H9 (cell line): ENCODE results near the gene LMBRD2. TPM values are rescaled to one million over a fixed set of nuclear protein-coding genes. Genes with fewer than 3 reads are reported as not detected.

Source experiments
- DNase-seq: peaks from one replicate; pipeline ENCODE4 v3.0.0-alpha.2; 2017
- H2AFZ ChIP-seq: one replicate; pipeline ENCODE4 v1.6.1; 2013; ENCODE audit warnings: mild to moderate bottlenecking, low read length, control low read depth, moderate library complexity
- H2AK5ac ChIP-seq: 2 replicates; pipeline ENCODE4 v1.6.1; 2013; ENCODE audit warnings: low read length, control low read depth, mixed read lengths; ENCODE audit not compliant: insufficient read length
- H2BK120ac ChIP-seq: one replicate; pipeline ENCODE4 v1.6.1; 2013; ENCODE audit warnings: low read depth, mild to moderate bottlenecking, low read length, control low read depth, inconsistent platforms; ENCODE audit not compliant: poor library complexity, severe bottlenecking
- H2BK12ac ChIP-seq: 2 replicates; pipeline ENCODE4 v1.6.1; 2013; ENCODE audit warnings: low read length, control low read depth, mixed read lengths, low read depth; ENCODE audit not compliant: insufficient read length
- H2BK15ac ChIP-seq: 2 replicates; pipeline ENCODE4 v1.6.1; 2013; ENCODE audit warnings: low read depth, low read length, control low read depth
- H2BK20ac ChIP-seq: one replicate; pipeline ENCODE4 v1.6.1; 2013; ENCODE audit warnings: low read depth, mild to moderate bottlenecking, low read length, control low read depth, inconsistent platforms; ENCODE audit not compliant: poor library complexity, severe bottlenecking
- H2BK5ac ChIP-seq: 2 replicates; pipeline ENCODE4 v1.6.1; 2013; ENCODE audit warnings: low read length, control low read depth, mixed read lengths; ENCODE audit not compliant: insufficient read length
- H3K14ac ChIP-seq: 2 replicates; pipeline ENCODE4 v1.6.1; 2013; ENCODE audit warnings: low read length, control low read depth; ENCODE audit not compliant: insufficient read depth
- H3K18ac ChIP-seq: 2 replicates; pipeline ENCODE4 v1.6.1; 2013; ENCODE audit warnings: low read depth, mild to moderate bottlenecking, mixed read lengths, low read length, control low read depth; ENCODE audit not compliant: insufficient read length
- H3K23ac ChIP-seq: 2 replicates; pipeline ENCODE4 v1.6.1; 2013; ENCODE audit warnings: low read length, control low read depth, mixed read lengths, low read depth; ENCODE audit not compliant: insufficient read length
- H3K23me2 ChIP-seq: 2 replicates; pipeline ENCODE4 v1.6.1; 2013; ENCODE audit warnings: low read depth, mild to moderate bottlenecking, mixed read lengths, low read length, control low read depth; ENCODE audit not compliant: insufficient read length, poor library complexity, severe bottlenecking
- H3K27ac ChIP-seq: 2 replicates; pipeline ENCODE4 v1.5.1; 2013; ENCODE audit warnings: low read length, control low read depth, mixed read lengths, low read depth; ENCODE audit not compliant: insufficient read length
- H3K27me3 ChIP-seq: 2 replicates; pipeline ENCODE4 v1.6.1; 2013; ENCODE audit warnings: low read length, control low read depth, inconsistent platforms; ENCODE audit not compliant: insufficient read depth
- H3K4ac ChIP-seq: 2 replicates; pipeline ENCODE4 v1.6.1; 2013; ENCODE audit warnings: low read depth, mild to moderate bottlenecking, control low read depth, inconsistent platforms, low read length, moderate library complexity
- H3K4me1 ChIP-seq: 2 replicates; pipeline ENCODE4 v1.6.1; 2013; ENCODE audit warnings: low read length, control low read depth, inconsistent platforms; ENCODE audit not compliant: insufficient read depth
- H3K4me2 ChIP-seq: 2 replicates; pipeline ENCODE4 v1.6.1; 2013; ENCODE audit warnings: low read length, control low read depth, mixed read lengths; ENCODE audit not compliant: insufficient read length, insufficient read depth
- H3K56ac ChIP-seq: 2 replicates; pipeline ENCODE4 v1.6.1; 2013; ENCODE audit warnings: low read depth, mild to moderate bottlenecking, mixed read lengths, low read length, control low read depth; ENCODE audit not compliant: insufficient read length
- H3K79me1 ChIP-seq: 2 replicates; pipeline ENCODE4 v1.6.1; 2013; ENCODE audit warnings: low read depth, mild to moderate bottlenecking, moderate library complexity, low read length, control low read depth, inconsistent platforms; ENCODE audit not compliant: insufficient read depth, poor library complexity, severe bottlenecking
- H3K79me2 ChIP-seq: 2 replicates; pipeline ENCODE4 v1.6.1; 2013; ENCODE audit warnings: low read length, control low read depth, inconsistent platforms; ENCODE audit not compliant: insufficient read depth
- H3K9ac ChIP-seq: 2 replicates; pipeline ENCODE4 v1.6.1; 2013; ENCODE audit warnings: low read length, control low read depth, mixed read lengths; ENCODE audit not compliant: insufficient read length; ENCODE audit errors: extremely low read depth
- H3K9me3 ChIP-seq: one replicate; pipeline ENCODE4 v1.6.1; 2013; ENCODE audit warnings: low read depth, low read length, inconsistent platforms; ENCODE audit not compliant: control insufficient read depth
- H3T11ph ChIP-seq: one replicate; pipeline ENCODE4 v1.6.1; 2013; ENCODE audit warnings: mild to moderate bottlenecking, low read length, control low read depth, inconsistent platforms
- H4K20me1 ChIP-seq: one replicate; pipeline ENCODE4 v1.6.1; 2013; ENCODE audit not compliant: control insufficient read depth, insufficient read length, insufficient read depth
- H4K5ac ChIP-seq: 2 replicates; pipeline ENCODE4 v1.6.1; 2013; ENCODE audit warnings: low read depth, mild to moderate bottlenecking, mixed read lengths, low read length, control low read depth; ENCODE audit not compliant: insufficient read length
- H4K8ac ChIP-seq: replicated peaks from 2 replicates; pipeline ENCODE4 v1.6.1; 2013; ENCODE audit warnings: low read length, control low read depth, mixed read lengths, low read depth; ENCODE audit not compliant: insufficient read length
- H4K91ac ChIP-seq: 2 replicates; pipeline ENCODE4 v1.6.1; 2013; ENCODE audit warnings: low read depth, mild to moderate bottlenecking, moderate library complexity, mixed read lengths, low read length, control low read depth; ENCODE audit not compliant: insufficient read length
- H3K27ac Mint-ChIP-seq, 3 experiments: 2 replicates in 2 of 3; 3 replicates in 1 of 3; pipeline ENCODE4 v1.8.0; 2020 to 2021; ENCODE audit warnings: mixed read lengths in 3 of 3, mild to moderate bottlenecking in 1 of 3, moderate library complexity in 1 of 3
- H3K27me3 Mint-ChIP-seq: 2 replicates; pipeline ENCODE4 v1.8.0; 2021; ENCODE audit warnings: low read depth, mild to moderate bottlenecking, moderate library complexity, mixed read lengths
- H3K36me3 Mint-ChIP-seq, 3 experiments: 2 replicates in 2 of 3; 3 replicates in 1 of 3; pipeline ENCODE4 v1.8.0; 2020 to 2021; ENCODE audit warnings: low read depth in 3 of 3, mixed read lengths in 3 of 3; ENCODE audit not compliant: insufficient read depth in 1 of 3
- H3K4me1 Mint-ChIP-seq, 2 experiments: 2 replicates each; pipeline ENCODE4 v1.8.0; 2020; ENCODE audit warnings: mixed read lengths in 2 of 2
- H3K4me3 Mint-ChIP-seq, 2 experiments: 2 replicates in 1 of 2; 3 replicates in 1 of 2; pipeline ENCODE4 v1.8.0; 2020 to 2021; ENCODE audit warnings: mild to moderate bottlenecking in 2 of 2, mixed read lengths in 2 of 2, moderate library complexity in 1 of 2
- H3K9me3 Mint-ChIP-seq, 2 experiments: 2 replicates in 1 of 2; 3 replicates in 1 of 2; pipeline ENCODE4 v1.8.0; 2020; ENCODE audit warnings: mild to moderate bottlenecking in 2 of 2, mixed read lengths in 2 of 2, moderate library complexity in 1 of 2
- CTCF ChIP-seq: fragments of 200-600 bp; sonication (generic); conservative IDR thresholded peaks from 3 replicates; pipeline ENCODE4 v1.8.0; 2021; ENCODE audit warnings: antibody characterized with exemption, mild to moderate bottlenecking
- WGBS: extraction: QIAGEN DNeasy Blood & Tissue Kit; methylation state at CpG from one replicate; pipeline ENCODE4 v1.1.7; 2013; ENCODE audit warnings: missing lambda C conversion rate, low lambda C conversion rate, mixed read lengths; ENCODE audit not compliant: insufficient read length; ENCODE audit errors: extremely low coverage; 5-methylcytosine and 5-hydroxymethylcytosine counted together
- total RNA-seq: library from RNA; stranded (reverse); gene quantifications from 2 replicates; pipeline ENCODE4 v1.2.1, GENCODE V29; 2021

LMBRD2 gene
- total RNA-seq, 1 experiment from 2014 or later, result 5.3 TPM

DNA sequence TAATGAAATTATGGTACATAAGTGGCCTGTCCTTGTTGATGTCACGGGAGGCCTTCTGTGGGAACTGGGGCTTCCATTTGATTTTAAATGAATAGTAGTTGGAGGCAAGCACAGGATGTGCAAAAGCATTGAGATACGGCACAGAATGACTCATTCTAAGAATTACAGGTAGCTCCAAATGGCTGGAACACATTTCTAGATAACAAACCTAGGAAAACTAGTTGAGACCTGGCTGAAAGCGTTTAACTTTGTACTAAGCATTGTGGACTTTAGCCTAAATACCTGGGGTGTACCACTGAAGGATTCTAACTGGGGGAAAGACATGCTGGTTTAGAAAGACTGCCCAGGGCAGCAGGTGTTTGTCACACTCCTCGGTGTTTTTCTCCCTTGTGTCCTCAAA is 9.7 kb upstream of the LMBRD2 start:
- no peaks in the 10 kb centered on the region for H3K9me3 ChIP-seq
- no peak overlapping the region for H3K4ac ChIP-seq
- no peak for DNase-seq
- no peaks in the 10 kb centered on the region for H3K4me1 ChIP-seq
- H3K27me3 ChIP-seq, result no peaks in the 10 kb centered on the region
- H4K20me1 ChIP-seq, result no peaks in the 10 kb centered on the region
- H4K91ac ChIP-seq, result no peak overlapping the region
- no peak for TF ChIP-seq CTCF
- H3K27me3 Mint-ChIP-seq, result no peaks in the 10 kb centered on the region
- no peak overlapping the region for H4K5ac ChIP-seq
- WGBS, result no CpG with 5 or more reads among the region's 4 CpGs
- H3K56ac ChIP-seq, result no peak overlapping the region
- H3K27ac Mint-ChIP-seq, result no peak overlapping the region
- no peak overlapping the region for H3K23ac ChIP-seq
- no peak overlapping the region for H2AK5ac ChIP-seq
- no peaks in the 10 kb centered on the region for H3K9me3 Mint-ChIP-seq
- H2BK12ac ChIP-seq, result no peak overlapping the region
- H3K4me2 ChIP-seq, result no peak overlapping the region
- H3K79me1 ChIP-seq, result peaks cover 10% of the 10 kb centered on the region
- H2BK15ac ChIP-seq, result no peak overlapping the region
- peaks cover 0 to 4% of the 10 kb centered on the region in 2 experiments; a peak in 1 of 4 replicates for H3K4me1 Mint-ChIP-seq
- H2BK120ac ChIP-seq, result no peak overlapping the region
- H3K4me3 Mint-ChIP-seq, result no peak overlapping the region
- H3K14ac ChIP-seq, result no peak overlapping the region
- H4K8ac ChIP-seq, result no peak overlapping the region
- H3K18ac ChIP-seq, result no peak overlapping the region
- H3K23me2 ChIP-seq, result no peaks in the 10 kb centered on the region
- peaks cover 44 to 77% (median 70%) of the 10 kb centered on the region in 3 experiments; a peak in 6 of 7 replicates for H3K36me3 Mint-ChIP-seq
- no peak overlapping the region for H2AFZ ChIP-seq
- H3K9ac ChIP-seq, result no peak overlapping the region
- H3K27ac ChIP-seq, result no peak overlapping the region
- H2BK20ac ChIP-seq, result no peak overlapping the region
- no peak overlapping the region for H2BK5ac ChIP-seq
- H3T11ph ChIP-seq, result no peak overlapping the region
- 0 out of 2 replicates have a peak, but pooled peaks cover 2% of the 10 kb centered on the region for H3K79me2 ChIP-seq
